Measurements from ENCODE around the gene FHOD1. TPM values are rescaled to one million over a fixed set of nuclear protein-coding genes. Genes with fewer than 3 reads are reported as not detected.
A peak's percentile ranks its signal among the peaks of the same experiment; 100 is the strongest.

FHOD1 gene
- total and polyA plus RNA-seq, 2 of the 4 experiments (the other 2 are of a cell fraction): 13.8 to 64.0 TPM

GRCh38 chr16:67260426-67261063, 13.3 kb upstream of the FHOD1 start:
- ChIA-PET CTCF (interaction anchor here (0.6 to 1.8 kb wide), 16 partner anchors 9 to 299 kb away, joined by 3 to 15 read pairs (median 4); partner anchors contain the start of genes FHOD1 and TPPP3), POLR2A (ENCODE audit: unreplicated experiment) (interaction anchor here (0.6 to 0.7 kb wide), 3 partner anchors 11 to 167 kb away, joined by 3 read pairs; no protein-coding TSS in a partner anchor)
- Histone ChIP-seq H2BK20ac (ENCODE audit: low read depth, low read length) (no peak overlapping the region), H3K9ac (ENCODE audit: low read depth, low read length) (no peak overlapping the region), H2AK5ac (ENCODE audit: low read depth, low read length) (no peak overlapping the region), H4K20me1 (ENCODE audit: insufficient read depth, low read length) (no peaks in the 10 kb centered on the region), H3K4me2 (ENCODE audit: low read depth, low read length) (no peak overlapping the region), H2BK120ac (ENCODE audit: low read depth, low read length) (no peak overlapping the region), H4K8ac (ENCODE audit: low read depth in 2 of 2, low read length in 2 of 2) (no peak overlapping the region), H2BK15ac (ENCODE audit: low read depth, low read length) (no peak overlapping the region), H3K4ac (ENCODE audit: low read depth, low read length) (peak overlapping the region; percentile 8; the same call in 1 of the 2 replicates), H3K18ac (ENCODE audit: low read depth, low read length) (no peak overlapping the region), H2AFZ (replicated peaks; ENCODE audit: low read length, poor library complexity) (no peak overlapping the region), H3K9me3 (ENCODE audit: control insufficient read depth, insufficient read depth, low read length) (no peaks in the 10 kb centered on the region), H4K5ac (ENCODE audit: low read depth, low read length) (no peak overlapping the region), H3K4me1 (ENCODE audit: control insufficient read depth, insufficient read depth, low read length) (peaks cover 2% of the 10 kb centered on the region; the same call in 1 of the 2 replicates), H2BK5ac (ENCODE audit: low read depth, low read length, poor library complexity, severe bottlenecking) (no peak overlapping the region), H3K56ac (ENCODE audit: extremely low read depth, insufficient read depth, low read length) (no peak overlapping the region), H3K14ac (replicated peaks; ENCODE audit: low read depth, low read length) (no peak overlapping the region), H3K36me3 (ENCODE audit: control insufficient read depth, insufficient read depth, low read length) (peaks cover 10% of the 10 kb centered on the region; the same call in 1 of the 2 replicates), H3K27ac (ENCODE audit: insufficient read depth, low read length) (no peak overlapping the region), H4K91ac (ENCODE audit: insufficient read depth, low read depth, low read length) (no peak overlapping the region), H3K79me1 (ENCODE audit: low read depth in 1 of 2, low read length in 2 of 2) (no peaks in the 10 kb centered on the region), H3K27me3 (ENCODE audit: control insufficient read depth, insufficient read depth, low read length) (no peaks in the 10 kb centered on the region), H3K4me3 (ENCODE audit: insufficient read depth, low read depth, low read length) (no peak overlapping the region), H2AK9ac (replicated peaks; ENCODE audit: low read depth, low read length, poor library complexity) (peak overlapping the region; percentile 4), H3K9me1 (ENCODE audit: insufficient read depth, low read length) (no peaks in the 10 kb centered on the region), H3K23ac (ENCODE audit: low read depth, low read length) (no peak overlapping the region)
- dilution Hi-C loops (cut with HindIII; ENCODE audit: low sequenced_read_pairs, unreplicated experiment) (no loop called here), in situ Hi-C loops (cut with MboI; ENCODE audit: low sequenced_read_pairs) (no loop called here), intact Hi-C loops (cut with micrococcal nuclease) (loop anchor here (1.0 to 5.0 kb wide), 4 partner anchors 78 to 206 kb away; no protein-coding TSS in a partner anchor)
- TSS peak; percentile 26 for BruUV-seq (replicated peaks)
- peak; percentile 80 for ATAC-seq (ENCODE audit: low read depth)
- 80% methylated on average over 2 of the region's 4 CpGs; no CpG with 5 or more reads in 1 of the 2 experiments for WGBS, 2 experiments (ENCODE audit: extremely low coverage in 2 of 2, insufficient read length in 1 of 2)
- TF ChIP-seq RAD21 (IDR thresholded peaks at IDR 0.05; ENCODE audit: low read length) (peak; percentile 91), SMC3 (IDR thresholded peaks at IDR 0.05; ENCODE audit: low read depth, low read length) (peak; percentile 91), MXI1 (IDR thresholded peaks at IDR 0.05; ENCODE audit: borderline replicate concordance, low read depth, low read length) (no peak), CEBPB (IDR thresholded peaks at IDR 0.05; ENCODE audit: low read depth, low read length) (0 out of 2 replicates have a peak, but pooled peaks have one; percentile 25)
- TF ChIP-seq, protein P1, sequence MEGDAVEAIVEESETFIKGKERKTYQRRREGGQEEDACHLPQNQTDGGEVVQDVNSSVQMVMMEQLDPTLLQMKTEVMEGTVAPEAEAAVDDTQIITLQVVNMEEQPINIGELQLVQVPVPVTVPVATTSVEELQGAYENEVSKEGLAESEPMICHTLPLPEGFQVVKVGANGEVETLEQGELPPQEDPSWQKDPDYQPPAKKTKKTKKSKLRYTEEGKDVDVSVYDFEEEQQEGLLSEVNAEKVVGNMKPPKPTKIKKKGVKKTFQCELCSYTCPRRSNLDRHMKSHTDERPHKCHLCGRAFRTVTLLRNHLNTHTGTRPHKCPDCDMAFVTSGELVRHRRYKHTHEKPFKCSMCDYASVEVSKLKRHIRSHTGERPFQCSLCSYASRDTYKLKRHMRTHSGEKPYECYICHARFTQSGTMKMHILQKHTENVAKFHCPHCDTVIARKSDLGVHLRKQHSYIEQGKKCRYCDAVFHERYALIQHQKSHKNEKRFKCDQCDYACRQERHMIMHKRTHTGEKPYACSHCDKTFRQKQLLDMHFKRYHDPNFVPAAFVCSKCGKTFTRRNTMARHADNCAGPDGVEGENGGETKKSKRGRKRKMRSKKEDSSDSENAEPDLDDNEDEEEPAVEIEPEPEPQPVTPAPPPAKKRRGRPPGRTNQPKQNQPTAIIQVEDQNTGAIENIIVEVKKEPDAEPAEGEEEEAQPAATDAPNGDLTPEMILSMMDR (conservative IDR thresholded peaks at IDR 0.05; ENCODE audit: low read depth, low read length): peak; percentile 79
- DNase-seq: peak; percentile 72
